SU-DHL-6 (cell line): ENCODE data around the gene GSE1.

Experiments used
- H2AFZ ChIP-seq: fragments of 200-600 bp; sonication (generic); 2 replicates; pipeline ENCODE4 v1.6.1; 2014; ENCODE audit warnings: low read depth, mild to moderate bottlenecking, moderate library complexity, mixed read lengths, antibody characterized with exemption, low read length; ENCODE audit not compliant: severe bottlenecking
- H3F3A ChIP-seq: fragments of 200-600 bp; shearing (Covaris generic); 2 replicates; pipeline ENCODE4 v1.6.0; 2016; ENCODE audit warnings: antibody characterized with exemption, mild to moderate bottlenecking; ENCODE audit not compliant: insufficient read depth
- H3K27ac ChIP-seq: fragments of 200-600 bp; sonication (generic); 2 replicates; pipeline ENCODE4 v1.5.1; 2016; ENCODE audit warnings: low read depth, mild to moderate bottlenecking, low read length, moderate library complexity, mixed read lengths
- H3K27me3 ChIP-seq: fragments of 200-600 bp; sonication (generic), shearing (Covaris generic); 2 replicates; pipeline ENCODE4 v1.6.0; 2014; ENCODE audit warnings: mild to moderate bottlenecking, low read length
- H3K36me3 ChIP-seq: fragments of 200-600 bp; sonication (generic); 2 replicates; pipeline ENCODE4 v1.6.1; 2014; ENCODE audit warnings: mild to moderate bottlenecking, low read length, mixed read lengths
- H3K4me2 ChIP-seq: fragments of 300-600, 200-600 bp; shearing (Covaris generic), sonication (generic); 2 replicates; pipeline ENCODE4 v1.6.0; 2014; ENCODE audit warnings: low read length, low read depth, mild to moderate bottlenecking; ENCODE audit not compliant: poor library complexity, severe bottlenecking
- H3K4me3 ChIP-seq: fragments of 200-600 bp; sonication (generic); 2 replicates; pipeline ENCODE4 v1.5.1; 2014; ENCODE audit warnings: antibody characterized with exemption, low read length, mild to moderate bottlenecking, mixed read lengths; ENCODE audit not compliant: insufficient read depth, poor library complexity, severe bottlenecking
- H3K79me2 ChIP-seq: fragments of 200-600 bp; sonication (generic); 2 replicates; pipeline ENCODE4 v1.6.1; 2014; ENCODE audit warnings: mild to moderate bottlenecking, low read length, moderate library complexity; ENCODE audit not compliant: insufficient read depth
- H3K9ac ChIP-seq: fragments of 200-600 bp; sonication (generic); 2 replicates; pipeline ENCODE4 v1.7.0; 2014; ENCODE audit warnings: mild to moderate bottlenecking, low read length
- H3K9me2 ChIP-seq: fragments of 200-600 bp; sonication (generic); replicated peaks from 2 replicates; pipeline ENCODE4 v1.6.1; 2014; ENCODE audit warnings: low read length; ENCODE audit not compliant: insufficient read depth
- H3K9me3 ChIP-seq: fragments of 200-600 bp; sonication (generic); 2 replicates; pipeline ENCODE4 v1.6.1; 2014; ENCODE audit warnings: low read length, mixed read lengths; ENCODE audit not compliant: insufficient read depth
- H4K20me1 ChIP-seq: fragments of 200-600 bp; sonication (generic); 2 replicates; pipeline ENCODE4 v1.6.1; 2014; ENCODE audit warnings: low read depth, mild to moderate bottlenecking, antibody characterized with exemption, low read length, moderate library complexity, mixed read lengths
- EZH2phosphoT487 ChIP-seq: fragments of 200-600 bp; sonication (generic), shearing (Covaris generic); conservative IDR thresholded peaks from 2 replicates; pipeline ENCODE4 v1.6.1; 2018; ENCODE audit warnings: mild to moderate bottlenecking, antibody characterized with exemption, low read length, moderate library complexity, mixed read lengths
- TF ChIP-seq, protein P1 (sequence below): fragments of 200-600 bp; sonication (generic); IDR thresholded peaks from one replicate; pipeline ENCODE4 v1.5.1; 2017; ENCODE audit warnings: antibody characterized with exemption, mild to moderate bottlenecking, low read length, moderate library complexity; ENCODE audit not compliant: insufficient read depth, poor library complexity, severe bottlenecking

Gene GSE1

DNA sequence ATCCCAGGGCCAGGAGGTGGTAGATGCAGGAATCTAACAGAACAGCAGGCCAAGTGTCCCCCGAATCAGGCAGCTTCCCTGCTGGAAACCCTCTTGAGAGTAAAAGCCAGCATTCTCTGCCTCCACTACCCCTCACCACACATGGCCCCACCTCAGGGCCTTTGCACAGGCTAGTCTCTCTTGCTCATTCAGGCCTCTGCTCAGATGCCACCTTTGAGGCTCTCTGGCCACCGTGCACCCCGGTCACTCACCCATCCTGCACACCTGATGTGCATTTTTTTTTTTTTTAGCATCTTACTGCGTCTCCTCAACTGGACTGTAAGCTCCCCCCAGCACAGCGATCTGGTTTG is 34.5 kb upstream of the GSE1 start:
- Histone ChIP-seq H3K27me3 (no peaks in the 10 kb centered on the region), H4K20me1 (no peaks in the 10 kb centered on the region), H3K4me3 (no peak overlapping the region), H3K79me2 (no peaks in the 10 kb centered on the region), H2AFZ (no peak overlapping the region), H3K9ac (no peak overlapping the region), H3F3A (no peaks in the 10 kb centered on the region), H3K9me2 (no peaks in the 10 kb centered on the region), H3K9me3 (no peaks in the 10 kb centered on the region), H3K4me2 (no peak overlapping the region), H3K36me3 (no peaks in the 10 kb centered on the region), H3K27ac (no peak overlapping the region)
- TF ChIP-seq, protein P1, sequence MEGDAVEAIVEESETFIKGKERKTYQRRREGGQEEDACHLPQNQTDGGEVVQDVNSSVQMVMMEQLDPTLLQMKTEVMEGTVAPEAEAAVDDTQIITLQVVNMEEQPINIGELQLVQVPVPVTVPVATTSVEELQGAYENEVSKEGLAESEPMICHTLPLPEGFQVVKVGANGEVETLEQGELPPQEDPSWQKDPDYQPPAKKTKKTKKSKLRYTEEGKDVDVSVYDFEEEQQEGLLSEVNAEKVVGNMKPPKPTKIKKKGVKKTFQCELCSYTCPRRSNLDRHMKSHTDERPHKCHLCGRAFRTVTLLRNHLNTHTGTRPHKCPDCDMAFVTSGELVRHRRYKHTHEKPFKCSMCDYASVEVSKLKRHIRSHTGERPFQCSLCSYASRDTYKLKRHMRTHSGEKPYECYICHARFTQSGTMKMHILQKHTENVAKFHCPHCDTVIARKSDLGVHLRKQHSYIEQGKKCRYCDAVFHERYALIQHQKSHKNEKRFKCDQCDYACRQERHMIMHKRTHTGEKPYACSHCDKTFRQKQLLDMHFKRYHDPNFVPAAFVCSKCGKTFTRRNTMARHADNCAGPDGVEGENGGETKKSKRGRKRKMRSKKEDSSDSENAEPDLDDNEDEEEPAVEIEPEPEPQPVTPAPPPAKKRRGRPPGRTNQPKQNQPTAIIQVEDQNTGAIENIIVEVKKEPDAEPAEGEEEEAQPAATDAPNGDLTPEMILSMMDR: no peak
- TF ChIP-seq EZH2phosphoT487: no peak

DNA sequence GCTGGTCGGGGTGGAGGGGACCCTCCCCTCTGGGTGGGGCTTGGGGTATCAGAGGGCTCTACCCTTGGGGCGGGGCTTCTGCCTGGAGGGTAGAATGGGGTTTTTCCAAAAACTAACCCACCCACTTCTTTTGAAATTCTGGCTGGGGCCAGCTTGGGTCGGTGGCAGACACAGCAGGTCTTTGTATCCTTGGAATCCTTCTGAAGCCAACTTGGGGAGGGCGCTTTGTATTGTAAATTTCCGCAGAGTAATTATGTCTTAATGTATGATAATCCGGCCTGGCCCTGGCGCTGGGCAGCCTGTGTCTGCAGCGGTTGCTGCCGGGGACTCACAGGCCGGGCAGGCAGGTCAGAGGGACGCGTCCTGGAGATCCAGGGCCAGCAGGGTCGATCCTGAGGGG is 33.9 kb upstream of the GSE1 start:
- H3K36me3 ChIP-seq: no peaks in the 10 kb centered on the region
- no peak overlapping the region for H3K4me3 ChIP-seq
- H3K79me2 ChIP-seq: no peaks in the 10 kb centered on the region
- no peak overlapping the region for H3K4me2 ChIP-seq
- H2AFZ ChIP-seq: no peak overlapping the region
- H3K9me2 ChIP-seq: no peaks in the 10 kb centered on the region
- no peaks in the 10 kb centered on the region for H3K9me3 ChIP-seq
- no peak overlapping the region for H3K27ac ChIP-seq
- no peaks in the 10 kb centered on the region for H3K27me3 ChIP-seq
- no peak overlapping the region for H3K9ac ChIP-seq
- no peaks in the 10 kb centered on the region for H4K20me1 ChIP-seq
- H3F3A ChIP-seq: no peaks in the 10 kb centered on the region
- TF ChIP-seq EZH2phosphoT487: no peak
- TF ChIP-seq, protein P1: no peak

DNA sequence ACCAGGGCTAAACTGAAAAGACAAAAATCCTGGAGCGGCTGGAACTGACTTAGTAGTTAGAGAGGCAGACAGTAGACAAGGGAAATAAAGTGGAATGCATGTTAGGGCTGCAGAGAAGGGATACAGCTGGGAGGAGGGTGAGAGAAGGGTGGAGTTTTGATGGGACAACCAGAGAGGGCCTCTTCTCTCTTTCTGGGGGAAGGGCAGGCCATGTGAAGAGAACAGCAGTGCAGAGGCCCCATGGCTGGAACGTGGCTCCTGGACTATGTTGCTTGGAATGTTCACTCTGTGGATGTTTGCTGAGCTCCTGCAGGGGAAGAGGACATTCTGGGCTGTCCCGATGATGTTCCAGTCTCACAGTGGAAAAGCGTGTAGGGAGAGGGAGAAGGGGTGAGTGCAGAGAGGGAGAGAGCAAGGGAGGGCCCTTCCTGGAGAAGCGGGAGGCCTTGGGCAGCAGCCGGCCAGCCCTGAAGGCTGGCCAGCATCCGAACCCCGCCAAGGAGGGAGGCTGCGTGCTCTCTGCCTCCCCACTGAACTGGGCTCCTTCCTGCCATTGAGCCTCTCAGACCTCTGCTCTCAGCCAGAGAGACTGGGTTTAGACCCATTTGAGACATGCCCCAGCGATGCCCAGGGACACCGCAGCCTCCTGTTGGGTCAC is 33.1 kb upstream of the GSE1 start:
- Histone ChIP-seq H3K9me3 (no peaks in the 10 kb centered on the region), H3F3A (no peaks in the 10 kb centered on the region), H3K4me3 (no peak overlapping the region), H3K36me3 (no peaks in the 10 kb centered on the region), H3K79me2 (no peaks in the 10 kb centered on the region), H3K9ac (no peak overlapping the region), H3K27me3 (no peaks in the 10 kb centered on the region), H2AFZ (no peak overlapping the region), H4K20me1 (no peaks in the 10 kb centered on the region), H3K4me2 (no peak overlapping the region), H3K27ac (no peak overlapping the region), H3K9me2 (no peaks in the 10 kb centered on the region)
- TF ChIP-seq EZH2phosphoT487: no peak
- TF ChIP-seq, protein P1: no peak

DNA sequence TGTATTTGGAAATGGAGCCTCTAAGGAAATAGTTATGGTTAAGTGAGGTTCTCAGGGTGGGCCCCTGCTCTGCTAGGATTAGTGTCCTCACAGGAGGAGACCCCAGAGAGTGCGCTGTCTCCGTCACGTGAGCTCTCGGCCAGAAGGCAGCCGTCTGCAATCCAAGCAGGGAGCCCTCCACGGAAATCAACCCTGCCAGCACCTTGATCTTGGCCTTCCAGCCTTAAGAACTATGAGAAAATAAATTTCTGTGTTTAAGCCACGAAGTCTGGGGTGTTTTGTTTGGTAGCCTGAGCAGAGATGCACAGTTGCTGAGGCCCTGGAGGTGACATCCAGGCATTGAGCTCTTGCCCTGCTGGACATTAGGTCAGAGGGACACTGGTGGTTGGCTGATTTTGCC is 32.4 kb upstream of the GSE1 start:
- H3K27me3 ChIP-seq: no peaks in the 10 kb centered on the region
- H3K27ac ChIP-seq: no peak overlapping the region
- H4K20me1 ChIP-seq: no peaks in the 10 kb centered on the region
- H3K9ac ChIP-seq: no peak overlapping the region
- no peak overlapping the region for H3K4me3 ChIP-seq
- no peak for TF ChIP-seq EZH2phosphoT487
- H3K36me3 ChIP-seq: no peaks in the 10 kb centered on the region
- no peaks in the 10 kb centered on the region for H3K9me3 ChIP-seq
- no peaks in the 10 kb centered on the region for H3K9me2 ChIP-seq
- H2AFZ ChIP-seq: no peak overlapping the region
- no peak overlapping the region for H3K4me2 ChIP-seq
- H3F3A ChIP-seq: no peaks in the 10 kb centered on the region
- no peaks in the 10 kb centered on the region for H3K79me2 ChIP-seq
